OCI-LY3 (cell line): Measurements from ENCODE around the gene UBE2E2.

Source experiments
- H2AFZ ChIP-seq: fragments of 200-600, 300-600 bp; shearing (Covaris generic); 2 replicates; pipeline ENCODE4 v1.6.0; 2014; ENCODE audit warnings: antibody characterized with exemption, low read depth, low read length
- H3K27ac ChIP-seq: fragments of 200-600, 300-600 bp; sonication (generic); 2 replicates; pipeline ENCODE4 v1.5.1; 2014; ENCODE audit warnings: mild to moderate bottlenecking, low read length, moderate library complexity, mixed read lengths
- H3K27me3 ChIP-seq: fragments of 200-600, 300-600 bp; sonication (generic); 2 replicates; pipeline ENCODE4 v1.6.1; 2014; ENCODE audit warnings: low read depth, low read length, mixed read lengths
- H3K36me3 ChIP-seq: fragments of 200-600, 300-600 bp; sonication (generic); replicated peaks from 2 replicates; pipeline ENCODE3; 2014; ENCODE audit warnings: low read depth, low read length, mixed read lengths
- H3K4me1 ChIP-seq: fragments of 300-600, 200-600 bp; sonication (generic); 2 replicates; pipeline ENCODE4 v1.6.1; 2014; ENCODE audit warnings: low read length, mixed read lengths
- H3K4me2 ChIP-seq: fragments of 200-600, 300-600 bp; sonication (generic); 2 replicates; pipeline ENCODE4 v1.6.1; 2014; ENCODE audit warnings: low read length, mixed read lengths
- H3K4me3 ChIP-seq: fragments of 300-600, 200-600 bp; sonication (generic); 2 replicates; pipeline ENCODE4 v1.5.1; 2014; ENCODE audit warnings: antibody characterized with exemption, mild to moderate bottlenecking, low read length, moderate library complexity
- H3K79me2 ChIP-seq: fragments of 300-600, 200-600 bp; shearing (Covaris generic); 2 replicates; pipeline ENCODE4 v1.6.1; 2014; ENCODE audit warnings: mild to moderate bottlenecking, low read length, mixed read lengths
- H3K9ac ChIP-seq: fragments of 300-600, 200-600 bp; shearing (Covaris generic); 2 replicates; pipeline ENCODE4 v1.6.0; 2014; ENCODE audit warnings: mild to moderate bottlenecking, low read length, moderate library complexity
- H3K9me3 ChIP-seq: fragments of 200-600, 300-600 bp; shearing (Covaris generic); 2 replicates; pipeline ENCODE4 v1.6.1; 2014; ENCODE audit warnings: low read length, mixed read lengths; ENCODE audit not compliant: insufficient read depth
- H4K20me1 ChIP-seq: fragments of 200-600, 300-600 bp; sonication (generic); 2 replicates; pipeline ENCODE4 v1.6.1; 2016; ENCODE audit warnings: low read length, mixed read lengths; ENCODE audit not compliant: insufficient read depth
- CTCF ChIP-seq: fragments of 200-600, 300-600 bp; sonication (generic); IDR thresholded peaks from 2 replicates; pipeline ENCODE4 v1.5.1; 2014; ENCODE audit warnings: antibody characterized with exemption, low read length, low read depth
- EZH2phosphoT487 ChIP-seq: fragments of 200-600 bp; shearing (Covaris generic); IDR thresholded peaks from 2 replicates; pipeline ENCODE4 v1.6.1; 2018; ENCODE audit warnings: antibody characterized with exemption, mixed run types, low read depth

UBE2E2 gene

DNA sequence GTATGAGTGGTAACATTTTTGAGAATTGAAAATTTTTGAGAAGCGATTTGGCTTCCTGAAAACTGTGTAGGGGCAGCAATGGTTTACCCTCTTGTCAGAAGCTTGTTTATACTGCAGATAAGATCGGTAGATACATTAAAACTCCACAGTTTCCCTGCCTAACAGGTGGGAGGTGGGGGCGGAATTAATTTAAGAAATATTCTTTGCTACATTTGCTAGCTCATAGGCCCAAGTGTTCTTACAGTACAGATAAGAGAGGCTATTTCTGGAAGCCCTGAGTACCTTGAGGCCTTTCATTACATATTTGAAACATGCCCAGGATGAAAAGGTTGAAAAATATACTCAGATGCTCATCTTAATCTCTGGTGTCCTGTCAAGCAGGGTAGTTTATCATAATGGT is 285.5 kb downstream of the UBE2E2 start:
- no peak overlapping the region for H3K4me3 ChIP-seq
- H3K79me2 ChIP-seq = 0 out of 2 replicates have a peak, but pooled peaks cover 2% of the 10 kb centered on the region
- peaks cover 12% of the 10 kb centered on the region for H3K36me3 ChIP-seq
- H3K27me3 ChIP-seq = no peaks in the 10 kb centered on the region
- H4K20me1 ChIP-seq = 0 out of 2 replicates have a peak, but pooled peaks cover 3% of the 10 kb centered on the region
- no peaks in the 10 kb centered on the region for H3K4me1 ChIP-seq
- no peak overlapping the region for H2AFZ ChIP-seq
- H3K9ac ChIP-seq = no peak overlapping the region
- H3K27ac ChIP-seq = no peak overlapping the region
- TF ChIP-seq EZH2phosphoT487 (no peak), CTCF (no peak)
- no peaks in the 10 kb centered on the region for H3K9me3 ChIP-seq
- H3K4me2 ChIP-seq = no peak overlapping the region

- no peak for TF ChIP-seq EZH2phosphoT487
- no peak for TF ChIP-seq CTCF
- no peak overlapping the region for H3K27ac ChIP-seq
- no peak overlapping the region for H3K9ac ChIP-seq
- H3K27me3 ChIP-seq = no peaks in the 10 kb centered on the region
- no peaks in the 10 kb centered on the region for H3K4me1 ChIP-seq
- H3K79me2 ChIP-seq = 0 out of 2 replicates have a peak, but pooled peaks cover 2% of the 10 kb centered on the region
- no peak overlapping the region for H3K4me3 ChIP-seq
- peaks cover 12% of the 10 kb centered on the region for H3K36me3 ChIP-seq
- H3K4me2 ChIP-seq = no peak overlapping the region
- H4K20me1 ChIP-seq = 0 out of 2 replicates have a peak, but pooled peaks cover 3% of the 10 kb centered on the region
- H2AFZ ChIP-seq = no peak overlapping the region
- H3K9me3 ChIP-seq = no peaks in the 10 kb centered on the region
Observed at GRCh38 chr3:23489300-23490158, 286.4 kb downstream of the UBE2E2 start.

GRCh38 chr3:23490459-23490858 is 287.3 kb downstream of the UBE2E2 start:
- H4K20me1 ChIP-seq = peaks cover 3% of the 10 kb centered on the region; the same call in 1 of the 2 replicates
- no peak overlapping the region for H2AFZ ChIP-seq
- peaks cover 12% of the 10 kb centered on the region for H3K36me3 ChIP-seq
- H3K4me1 ChIP-seq = no peaks in the 10 kb centered on the region
- H3K27me3 ChIP-seq = no peaks in the 10 kb centered on the region
- no peak overlapping the region for H3K27ac ChIP-seq
- 0 out of 2 replicates have a peak, but pooled peaks cover 2% of the 10 kb centered on the region for H3K79me2 ChIP-seq
- no peak for TF ChIP-seq CTCF
- no peak for TF ChIP-seq EZH2phosphoT487
- no peak overlapping the region for H3K9ac ChIP-seq
- no peak overlapping the region for H3K4me2 ChIP-seq
- H3K4me3 ChIP-seq = no peak overlapping the region
- H3K9me3 ChIP-seq = no peaks in the 10 kb centered on the region

GRCh38 chr3:23492057-23492456 is 288.9 kb downstream of the UBE2E2 start:
- no peaks in the 10 kb centered on the region for H3K79me2 ChIP-seq
- H3K27ac ChIP-seq = no peak overlapping the region
- H3K27me3 ChIP-seq = no peaks in the 10 kb centered on the region
- no peak overlapping the region for H3K9ac ChIP-seq
- H3K4me3 ChIP-seq = no peak overlapping the region
- no peaks in the 10 kb centered on the region for H3K4me1 ChIP-seq
- no peak for TF ChIP-seq CTCF
- TF ChIP-seq EZH2phosphoT487 = no peak
- no peak overlapping the region for H2AFZ ChIP-seq
- H4K20me1 ChIP-seq = peaks cover 3% of the 10 kb centered on the region; the same call in 1 of the 2 replicates
- no peaks in the 10 kb centered on the region for H3K36me3 ChIP-seq
- H3K4me2 ChIP-seq = no peak overlapping the region
- no peaks in the 10 kb centered on the region for H3K9me3 ChIP-seq
